ENCODE results near the gene NELFCD.
"Not testable (repeated sequence)": the region's sequence is repeated elsewhere in the genome, so short reads cannot be mapped to it uniquely, and the experiment has no call there.

Gene NELFCD

GRCh38 chr20:59007665-59008511 is 26.8 kb downstream of the NELFCD start:
- DNase-seq (ENCODE audit: low spot score) = no peak

DNA sequence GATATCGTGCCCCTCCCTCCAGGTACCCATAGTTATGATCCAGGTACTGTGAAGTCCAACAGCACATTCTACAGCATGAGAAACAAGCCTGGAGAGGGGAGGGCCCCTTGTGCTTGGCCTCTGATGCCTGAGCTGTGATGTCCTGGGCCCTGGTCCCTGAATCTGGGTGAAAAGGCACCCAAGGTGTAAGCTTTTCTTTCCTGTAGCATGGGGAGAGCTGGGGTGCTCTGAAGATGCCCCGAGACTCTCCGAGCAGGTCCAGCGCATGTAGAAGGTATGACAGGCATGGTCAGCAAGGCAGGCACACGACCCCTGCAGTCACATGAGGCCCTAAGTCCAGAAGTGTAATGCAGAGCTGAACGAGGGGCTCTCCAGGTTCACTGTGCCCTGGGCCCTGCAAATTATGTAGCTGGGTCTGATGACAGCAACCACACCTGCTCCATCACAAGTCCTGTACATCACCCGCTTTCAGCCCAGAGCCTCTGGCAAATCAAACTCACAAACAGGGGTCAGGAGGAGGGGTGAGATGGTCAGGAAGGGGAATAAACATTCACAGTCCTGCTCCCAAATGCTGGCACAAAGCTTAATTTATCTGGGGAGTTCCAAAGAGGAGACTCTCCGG is 27.8 kb downstream of the NELFCD start:
- DNase-seq (ENCODE audit: low spot score) = no peak

DNA sequence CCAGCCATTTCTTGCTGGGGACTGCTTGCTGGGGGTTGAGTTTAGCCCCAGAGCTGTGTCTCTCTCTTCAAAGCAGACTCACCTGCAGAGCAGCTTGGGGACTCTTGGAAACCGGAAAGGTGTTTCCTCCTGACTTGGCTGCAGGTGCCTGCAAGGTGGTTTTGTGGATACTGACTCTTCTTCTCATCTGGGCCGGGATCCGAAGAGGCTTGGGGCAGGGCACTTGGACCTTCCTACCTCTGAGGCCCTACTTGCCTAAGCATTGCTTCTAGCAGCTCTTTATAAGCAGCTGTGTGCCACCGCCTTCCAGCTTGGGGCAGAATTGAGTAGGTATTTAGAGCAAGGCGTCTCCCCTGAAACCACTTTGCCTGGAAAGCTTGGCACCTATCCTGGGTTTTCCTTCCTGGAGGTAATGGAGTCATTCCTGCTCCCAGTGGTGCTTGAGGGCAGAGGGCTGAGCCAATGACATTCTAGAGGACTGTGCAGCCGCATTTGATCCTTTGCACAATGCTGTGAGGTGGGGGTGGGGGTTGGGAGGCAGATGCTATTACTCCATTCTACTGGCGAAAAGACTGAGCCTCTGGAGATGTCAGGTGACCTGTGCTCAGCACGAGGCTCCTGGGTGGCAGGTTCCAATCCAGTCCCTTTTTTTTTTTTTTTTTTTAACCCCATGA is 29.4 kb downstream of the NELFCD start:
- no peak for DNase-seq (ENCODE audit: low spot score)

- no peak for DNase-seq (ENCODE audit: low spot score)
Measured at GRCh38 chr20:59010995-59011873, 30.2 kb downstream of the NELFCD start.

DNA sequence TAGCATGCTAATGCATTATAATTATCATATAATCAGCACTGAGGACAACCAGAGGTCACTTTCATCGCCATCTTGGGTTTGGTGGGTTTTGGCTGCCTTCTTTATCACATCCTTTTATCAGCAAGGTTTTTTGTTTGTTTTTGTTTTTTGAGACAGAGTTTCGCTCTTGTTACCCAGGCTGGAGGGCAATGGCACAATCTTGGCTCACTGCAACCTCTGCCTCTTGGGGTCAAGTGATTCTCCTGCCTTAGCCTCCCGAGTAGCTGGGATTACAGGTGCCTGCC is 30.8 kb downstream of the NELFCD start:
- DNase-seq (ENCODE audit: low spot score) = not testable (repeated sequence)

- DNase-seq (ENCODE audit: low spot score) = no peak
Measured at GRCh38 chr20:59013031-59013951, 32.2 kb downstream of the NELFCD start.

GRCh38 chr20:59013959-59014608 is 33.0 kb downstream of the NELFCD start:
- DNase-seq (ENCODE audit: low spot score) = no peak

- DNase-seq (ENCODE audit: low spot score) = no peak
Measured at GRCh38 chr20:59014680-59015389, 33.8 kb downstream of the NELFCD start.

- DNase-seq (ENCODE audit: low spot score) = no peak
Measured at GRCh38 chr20:59015411-59015810, 34.4 kb downstream of the NELFCD start.

GRCh38 chr20:59015812-59016711 is 35.0 kb downstream of the NELFCD start:
- peak; percentile 79 for DNase-seq (ENCODE audit: low spot score)

DNA sequence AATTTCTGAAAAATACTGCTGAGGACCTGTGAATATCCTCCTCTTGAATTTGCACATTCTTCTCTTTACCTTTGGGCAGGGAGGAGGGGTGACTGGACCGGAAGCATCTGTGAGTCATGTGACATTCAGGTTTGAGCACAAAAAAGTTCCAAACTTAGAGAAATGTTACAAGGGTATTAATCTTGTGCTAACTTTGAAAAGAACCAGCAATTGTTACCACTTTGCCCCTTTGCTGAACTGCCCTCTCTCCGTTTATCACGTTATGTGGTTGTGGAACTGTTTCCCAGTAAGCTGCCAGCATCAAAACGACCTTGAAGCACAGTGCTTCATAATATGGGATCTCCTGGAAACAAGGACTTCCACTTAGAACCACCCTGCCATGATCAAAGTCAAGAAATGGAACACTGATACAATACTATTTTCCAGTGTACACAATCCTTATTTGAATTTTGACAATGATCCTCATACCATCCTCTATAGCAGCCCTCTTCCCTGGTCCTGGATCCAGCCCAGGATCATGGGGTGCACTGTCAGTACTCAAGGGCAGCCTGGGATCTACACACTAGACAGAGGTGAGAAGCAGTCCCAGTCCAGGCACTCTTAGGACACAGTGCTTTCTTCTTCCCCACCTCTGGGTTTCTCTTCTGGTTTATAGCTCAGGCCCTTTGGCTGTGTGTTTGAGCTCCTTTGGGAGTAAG is 35.9 kb downstream of the NELFCD start:
- no peak for DNase-seq (ENCODE audit: low spot score)

DNA sequence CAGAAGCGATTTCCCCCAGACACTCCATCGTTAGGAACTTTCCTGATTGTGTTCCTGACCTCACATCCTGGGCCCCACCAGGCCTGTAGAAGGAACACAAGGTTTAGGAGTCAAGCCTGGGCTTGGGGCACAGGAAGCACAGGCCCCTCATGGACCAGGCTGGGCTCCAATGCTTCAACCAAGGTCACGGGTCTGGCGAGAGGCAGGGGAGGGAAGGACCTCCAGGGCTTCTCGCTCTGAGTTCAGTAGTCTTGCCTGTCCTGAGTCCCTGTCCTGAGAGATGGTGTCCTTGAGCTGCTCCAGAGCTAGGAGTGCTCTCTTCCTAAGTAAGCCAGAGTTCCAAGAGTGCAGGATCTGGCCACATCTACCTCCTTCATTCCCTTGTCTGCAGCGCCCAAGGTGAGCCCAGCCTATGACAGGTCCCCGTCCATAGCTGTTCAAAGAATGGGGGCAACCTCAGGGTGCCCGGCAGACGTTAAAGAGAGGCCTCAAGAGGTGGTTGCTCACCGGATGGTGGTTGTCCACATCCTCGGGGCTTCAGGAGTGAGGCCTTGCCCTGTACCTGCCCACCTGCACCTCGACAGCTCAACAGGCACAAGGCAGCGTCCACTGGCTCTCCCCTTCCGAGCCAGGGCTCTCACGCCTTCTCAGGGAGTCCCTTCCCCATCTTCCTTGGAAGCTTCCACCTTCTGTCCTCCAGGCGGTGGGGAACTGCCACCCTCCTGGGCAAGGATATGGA is 36.6 kb downstream of the NELFCD start:
- DNase-seq (ENCODE audit: low spot score) = no peak

GRCh38 chr20:59018817-59019216 is 37.8 kb downstream of the NELFCD start:
- no peak for DNase-seq (ENCODE audit: low spot score)

DNA sequence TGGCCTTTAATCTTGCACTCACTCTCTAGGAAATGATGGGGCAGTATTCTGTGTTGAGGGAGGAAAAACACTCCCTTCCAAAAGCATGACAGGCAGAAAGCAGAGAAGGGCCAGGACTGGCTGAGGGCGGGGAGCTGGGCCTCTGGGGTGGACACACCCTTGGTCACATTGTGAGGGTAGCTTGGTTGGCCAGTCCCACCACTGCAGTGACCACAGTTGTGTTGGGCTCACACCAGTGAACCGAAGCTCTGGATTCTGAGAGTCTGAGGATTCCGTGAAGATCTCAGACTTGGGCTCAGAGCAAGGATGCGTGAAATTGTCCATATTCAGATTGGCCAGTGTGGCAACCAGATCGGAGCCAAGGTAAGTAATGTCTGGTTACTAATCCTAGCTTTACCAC is 38.2 kb downstream of the NELFCD start, which contains the start of gene TUBB1:
TUBB1 (plus strand) TSS at position 213 of the 400 bp plus-strand sequence; CDS start at position 307, 94 bp downstream.
- no peak for DNase-seq (ENCODE audit: low spot score)

DNA sequence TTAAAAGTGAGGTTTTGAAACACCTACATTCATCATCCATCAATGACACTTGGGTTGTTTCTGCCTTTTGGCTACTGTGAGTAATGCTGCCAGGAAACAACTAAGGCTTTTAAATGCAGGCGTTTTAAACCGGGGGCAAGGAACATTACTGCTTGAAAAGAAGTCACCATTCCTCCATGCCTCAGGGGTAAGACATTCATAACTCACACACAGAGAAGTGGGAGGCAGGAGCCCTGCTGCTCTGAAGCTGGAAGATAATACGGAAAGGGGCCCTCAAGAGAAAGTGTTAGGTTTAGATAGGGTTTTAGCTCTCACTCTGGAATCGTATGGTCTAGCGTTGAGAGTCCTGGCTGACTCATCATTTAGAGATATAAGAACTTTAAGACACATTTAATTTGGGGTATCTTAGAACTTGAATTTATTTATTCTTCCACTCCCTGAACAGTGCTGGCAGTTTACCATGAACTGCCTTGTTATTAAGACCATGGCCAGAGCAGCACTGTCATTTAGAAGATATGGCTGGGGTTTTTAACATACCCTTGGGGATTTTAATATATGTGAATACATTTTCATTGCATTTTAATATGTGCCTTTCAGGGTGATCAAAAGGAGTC is 40.0 kb downstream of the NELFCD start:
- DNase-seq (ENCODE audit: low spot score) = no peak

- no peak for DNase-seq (ENCODE audit: low spot score)
Measured at GRCh38 chr20:59022754-59023153, 41.7 kb downstream of the NELFCD start.

- no peak for DNase-seq (ENCODE audit: low spot score)
Measured at GRCh38 chr20:59023616-59024015, 42.6 kb downstream of the NELFCD start.

Measured in SK-N-DZ (cell line).